H9 (cell line): Measurements from ENCODE around the gene DCDC2C. TPM values are rescaled to one million over a fixed set of nuclear protein-coding genes. Genes with fewer than 3 reads are reported as not detected.

Source experiments
- DNase-seq: peaks from one replicate; pipeline ENCODE4 v3.0.0-alpha.2; 2017
- H2AFZ ChIP-seq: one replicate; pipeline ENCODE4 v1.6.1; 2013; ENCODE audit warnings: mild to moderate bottlenecking, low read length, control low read depth, moderate library complexity
- H2AK5ac ChIP-seq: 2 replicates; pipeline ENCODE4 v1.6.1; 2013; ENCODE audit warnings: low read length, control low read depth, mixed read lengths; ENCODE audit not compliant: insufficient read length
- H2BK120ac ChIP-seq: one replicate; pipeline ENCODE4 v1.6.1; 2013; ENCODE audit warnings: low read depth, mild to moderate bottlenecking, low read length, control low read depth, inconsistent platforms; ENCODE audit not compliant: poor library complexity, severe bottlenecking
- H2BK12ac ChIP-seq: 2 replicates; pipeline ENCODE4 v1.6.1; 2013; ENCODE audit warnings: low read length, control low read depth, mixed read lengths, low read depth; ENCODE audit not compliant: insufficient read length
- H2BK15ac ChIP-seq: 2 replicates; pipeline ENCODE4 v1.6.1; 2013; ENCODE audit warnings: low read depth, low read length, control low read depth
- H2BK20ac ChIP-seq: one replicate; pipeline ENCODE4 v1.6.1; 2013; ENCODE audit warnings: low read depth, mild to moderate bottlenecking, low read length, control low read depth, inconsistent platforms; ENCODE audit not compliant: poor library complexity, severe bottlenecking
- H2BK5ac ChIP-seq: 2 replicates; pipeline ENCODE4 v1.6.1; 2013; ENCODE audit warnings: low read length, control low read depth, mixed read lengths; ENCODE audit not compliant: insufficient read length
- H3K14ac ChIP-seq: 2 replicates; pipeline ENCODE4 v1.6.1; 2013; ENCODE audit warnings: low read length, control low read depth; ENCODE audit not compliant: insufficient read depth
- H3K18ac ChIP-seq: 2 replicates; pipeline ENCODE4 v1.6.1; 2013; ENCODE audit warnings: low read depth, mild to moderate bottlenecking, mixed read lengths, low read length, control low read depth; ENCODE audit not compliant: insufficient read length
- H3K23ac ChIP-seq: 2 replicates; pipeline ENCODE4 v1.6.1; 2013; ENCODE audit warnings: low read length, control low read depth, mixed read lengths, low read depth; ENCODE audit not compliant: insufficient read length
- H3K23me2 ChIP-seq: 2 replicates; pipeline ENCODE4 v1.6.1; 2013; ENCODE audit warnings: low read depth, mild to moderate bottlenecking, mixed read lengths, low read length, control low read depth; ENCODE audit not compliant: insufficient read length, poor library complexity, severe bottlenecking
- H3K27ac ChIP-seq: 2 replicates; pipeline ENCODE4 v1.5.1; 2013; ENCODE audit warnings: low read length, control low read depth, mixed read lengths, low read depth; ENCODE audit not compliant: insufficient read length
- H3K27me3 ChIP-seq: 2 replicates; pipeline ENCODE4 v1.6.1; 2013; ENCODE audit warnings: low read length, control low read depth, inconsistent platforms; ENCODE audit not compliant: insufficient read depth
- H3K4ac ChIP-seq: 2 replicates; pipeline ENCODE4 v1.6.1; 2013; ENCODE audit warnings: low read depth, mild to moderate bottlenecking, control low read depth, inconsistent platforms, low read length, moderate library complexity
- H3K4me1 ChIP-seq: 2 replicates; pipeline ENCODE4 v1.6.1; 2013; ENCODE audit warnings: low read length, control low read depth, inconsistent platforms; ENCODE audit not compliant: insufficient read depth
- H3K4me2 ChIP-seq: 2 replicates; pipeline ENCODE4 v1.6.1; 2013; ENCODE audit warnings: low read length, control low read depth, mixed read lengths; ENCODE audit not compliant: insufficient read length, insufficient read depth
- H3K56ac ChIP-seq: 2 replicates; pipeline ENCODE4 v1.6.1; 2013; ENCODE audit warnings: low read depth, mild to moderate bottlenecking, mixed read lengths, low read length, control low read depth; ENCODE audit not compliant: insufficient read length
- H3K79me1 ChIP-seq: 2 replicates; pipeline ENCODE4 v1.6.1; 2013; ENCODE audit warnings: low read depth, mild to moderate bottlenecking, moderate library complexity, low read length, control low read depth, inconsistent platforms; ENCODE audit not compliant: insufficient read depth, poor library complexity, severe bottlenecking
- H3K79me2 ChIP-seq: 2 replicates; pipeline ENCODE4 v1.6.1; 2013; ENCODE audit warnings: low read length, control low read depth, inconsistent platforms; ENCODE audit not compliant: insufficient read depth
- H3K9ac ChIP-seq: 2 replicates; pipeline ENCODE4 v1.6.1; 2013; ENCODE audit warnings: low read length, control low read depth, mixed read lengths; ENCODE audit not compliant: insufficient read length; ENCODE audit errors: extremely low read depth
- H3K9me3 ChIP-seq: one replicate; pipeline ENCODE4 v1.6.1; 2013; ENCODE audit warnings: low read depth, low read length, inconsistent platforms; ENCODE audit not compliant: control insufficient read depth
- H3T11ph ChIP-seq: one replicate; pipeline ENCODE4 v1.6.1; 2013; ENCODE audit warnings: mild to moderate bottlenecking, low read length, control low read depth, inconsistent platforms
- H4K20me1 ChIP-seq: one replicate; pipeline ENCODE4 v1.6.1; 2013; ENCODE audit not compliant: control insufficient read depth, insufficient read length, insufficient read depth
- H4K5ac ChIP-seq: 2 replicates; pipeline ENCODE4 v1.6.1; 2013; ENCODE audit warnings: low read depth, mild to moderate bottlenecking, mixed read lengths, low read length, control low read depth; ENCODE audit not compliant: insufficient read length
- H4K8ac ChIP-seq: replicated peaks from 2 replicates; pipeline ENCODE4 v1.6.1; 2013; ENCODE audit warnings: low read length, control low read depth, mixed read lengths, low read depth; ENCODE audit not compliant: insufficient read length
- H4K91ac ChIP-seq: 2 replicates; pipeline ENCODE4 v1.6.1; 2013; ENCODE audit warnings: low read depth, mild to moderate bottlenecking, moderate library complexity, mixed read lengths, low read length, control low read depth; ENCODE audit not compliant: insufficient read length
- H3K27ac Mint-ChIP-seq, 3 experiments: 2 replicates in 2 of 3; 3 replicates in 1 of 3; pipeline ENCODE4 v1.8.0; 2020 to 2021; ENCODE audit warnings: mixed read lengths in 3 of 3, mild to moderate bottlenecking in 1 of 3, moderate library complexity in 1 of 3
- H3K27me3 Mint-ChIP-seq: 2 replicates; pipeline ENCODE4 v1.8.0; 2021; ENCODE audit warnings: low read depth, mild to moderate bottlenecking, moderate library complexity, mixed read lengths
- H3K36me3 Mint-ChIP-seq, 3 experiments: 2 replicates in 2 of 3; 3 replicates in 1 of 3; pipeline ENCODE4 v1.8.0; 2020 to 2021; ENCODE audit warnings: low read depth in 3 of 3, mixed read lengths in 3 of 3; ENCODE audit not compliant: insufficient read depth in 1 of 3
- H3K4me1 Mint-ChIP-seq, 2 experiments: 2 replicates each; pipeline ENCODE4 v1.8.0; 2020; ENCODE audit warnings: mixed read lengths in 2 of 2
- H3K4me3 Mint-ChIP-seq, 2 experiments: 2 replicates in 1 of 2; 3 replicates in 1 of 2; pipeline ENCODE4 v1.8.0; 2020 to 2021; ENCODE audit warnings: mild to moderate bottlenecking in 2 of 2, mixed read lengths in 2 of 2, moderate library complexity in 1 of 2
- H3K9me3 Mint-ChIP-seq, 2 experiments: 2 replicates in 1 of 2; 3 replicates in 1 of 2; pipeline ENCODE4 v1.8.0; 2020; ENCODE audit warnings: mild to moderate bottlenecking in 2 of 2, mixed read lengths in 2 of 2, moderate library complexity in 1 of 2
- WGBS: extraction: QIAGEN DNeasy Blood & Tissue Kit; methylation state at CpG from one replicate; pipeline ENCODE4 v1.1.7; 2013; ENCODE audit warnings: missing lambda C conversion rate, low lambda C conversion rate, mixed read lengths; ENCODE audit not compliant: insufficient read length; ENCODE audit errors: extremely low coverage; 5-methylcytosine and 5-hydroxymethylcytosine counted together
- total RNA-seq: library from RNA; stranded (reverse); gene quantifications from 2 replicates; pipeline ENCODE4 v1.2.1, GENCODE V29; 2021
- TF ChIP-seq, protein P1 (sequence below): fragments of 200-600 bp; sonication (generic); conservative IDR thresholded peaks from 3 replicates; pipeline ENCODE4 v1.8.0; 2021; ENCODE audit warnings: antibody characterized with exemption, mild to moderate bottlenecking

Gene DCDC2C
- total RNA-seq, 1 experiment from 2014 or later, result not detected

- Histone ChIP-seq H2AFZ (no peak overlapping the region), H4K20me1 (no peaks in the 10 kb centered on the region), H2BK5ac (no peak overlapping the region), H4K5ac (no peak overlapping the region), H3K79me1 (no peaks in the 10 kb centered on the region), H3K18ac (no peak overlapping the region), H2AK5ac (no peak overlapping the region), H4K8ac (no peak overlapping the region), H3K56ac (no peak overlapping the region), H3K4me2 (no peak overlapping the region), H3K23ac (no peak overlapping the region), H3K4ac (no peak overlapping the region), H3K27me3 (no peaks in the 10 kb centered on the region; the same call in 1 of the 2 replicates), H4K91ac (no peak overlapping the region), H3K79me2 (no peaks in the 10 kb centered on the region), H2BK20ac (no peak overlapping the region), H2BK120ac (no peak overlapping the region), H2BK12ac (no peak overlapping the region), H3T11ph (no peak overlapping the region), H3K27ac (no peak overlapping the region), H3K4me1 (no peaks in the 10 kb centered on the region), H3K14ac (no peak overlapping the region), H3K9ac (no peak overlapping the region), H2BK15ac (no peak overlapping the region), H3K9me3 (no peaks in the 10 kb centered on the region), H3K23me2 (no peaks in the 10 kb centered on the region)
- Mint-ChIP-seq H3K27me3 (peaks cover 66% of the 10 kb centered on the region), H3K36me3 (peaks cover 0 to 6% (median 3%) of the 10 kb centered on the region in 3 experiments; a peak in 2 of 7 replicates), H3K4me1 (peaks cover 7 to 8% of the 10 kb centered on the region in 2 experiments), H3K27ac (no peak overlapping the region), H3K4me3 (no peak overlapping the region), H3K9me3 (peaks cover 7 to 8% of the 10 kb centered on the region in 2 experiments)
- TF ChIP-seq, protein P1, sequence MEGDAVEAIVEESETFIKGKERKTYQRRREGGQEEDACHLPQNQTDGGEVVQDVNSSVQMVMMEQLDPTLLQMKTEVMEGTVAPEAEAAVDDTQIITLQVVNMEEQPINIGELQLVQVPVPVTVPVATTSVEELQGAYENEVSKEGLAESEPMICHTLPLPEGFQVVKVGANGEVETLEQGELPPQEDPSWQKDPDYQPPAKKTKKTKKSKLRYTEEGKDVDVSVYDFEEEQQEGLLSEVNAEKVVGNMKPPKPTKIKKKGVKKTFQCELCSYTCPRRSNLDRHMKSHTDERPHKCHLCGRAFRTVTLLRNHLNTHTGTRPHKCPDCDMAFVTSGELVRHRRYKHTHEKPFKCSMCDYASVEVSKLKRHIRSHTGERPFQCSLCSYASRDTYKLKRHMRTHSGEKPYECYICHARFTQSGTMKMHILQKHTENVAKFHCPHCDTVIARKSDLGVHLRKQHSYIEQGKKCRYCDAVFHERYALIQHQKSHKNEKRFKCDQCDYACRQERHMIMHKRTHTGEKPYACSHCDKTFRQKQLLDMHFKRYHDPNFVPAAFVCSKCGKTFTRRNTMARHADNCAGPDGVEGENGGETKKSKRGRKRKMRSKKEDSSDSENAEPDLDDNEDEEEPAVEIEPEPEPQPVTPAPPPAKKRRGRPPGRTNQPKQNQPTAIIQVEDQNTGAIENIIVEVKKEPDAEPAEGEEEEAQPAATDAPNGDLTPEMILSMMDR, result no peak
- WGBS, result no CpG with 5 or more reads among the region's 5 CpGs
- DNase-seq, result no peak
Measured at GRCh38 chr2:3701071-3701470, 2.3 kb upstream of the DCDC2C start.
